GM19395 (cell line): Measurements from ENCODE around the gene PLAGL2.
"Not testable (repeated sequence)": the region's sequence is repeated elsewhere in the genome, so short reads cannot be mapped to it uniquely, and the experiment has no call there.

Experiments used
- ATAC-seq: cut with Tn5 transposase; IDR thresholded peaks from one replicate; pipeline ENCODE4 v1.9.1; 2021; ENCODE audit warnings: mild to moderate bottlenecking, moderate library complexity; ENCODE audit not compliant: unreplicated experiment

The PLAGL2 gene

DNA sequence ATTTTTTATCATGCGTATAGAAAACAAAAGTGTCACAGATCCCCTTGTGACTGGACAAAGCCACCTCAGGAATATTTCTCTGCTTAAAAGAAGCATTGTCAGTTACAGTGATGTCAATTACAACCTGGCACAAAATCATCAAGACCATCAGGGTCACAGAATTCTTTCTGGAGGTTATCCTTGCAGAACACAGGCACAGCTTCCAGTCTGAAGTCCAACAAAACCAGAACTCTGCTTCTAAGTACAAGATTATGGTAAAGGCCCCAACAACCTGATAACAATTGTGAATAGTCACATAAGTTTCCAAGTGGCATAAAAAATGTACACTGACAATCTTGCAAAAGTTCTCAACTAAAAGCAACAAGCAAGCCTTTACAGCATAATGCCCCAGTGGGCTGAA is 21.0 kb downstream of the PLAGL2 start:
- ATAC-seq, result no peak

DNA sequence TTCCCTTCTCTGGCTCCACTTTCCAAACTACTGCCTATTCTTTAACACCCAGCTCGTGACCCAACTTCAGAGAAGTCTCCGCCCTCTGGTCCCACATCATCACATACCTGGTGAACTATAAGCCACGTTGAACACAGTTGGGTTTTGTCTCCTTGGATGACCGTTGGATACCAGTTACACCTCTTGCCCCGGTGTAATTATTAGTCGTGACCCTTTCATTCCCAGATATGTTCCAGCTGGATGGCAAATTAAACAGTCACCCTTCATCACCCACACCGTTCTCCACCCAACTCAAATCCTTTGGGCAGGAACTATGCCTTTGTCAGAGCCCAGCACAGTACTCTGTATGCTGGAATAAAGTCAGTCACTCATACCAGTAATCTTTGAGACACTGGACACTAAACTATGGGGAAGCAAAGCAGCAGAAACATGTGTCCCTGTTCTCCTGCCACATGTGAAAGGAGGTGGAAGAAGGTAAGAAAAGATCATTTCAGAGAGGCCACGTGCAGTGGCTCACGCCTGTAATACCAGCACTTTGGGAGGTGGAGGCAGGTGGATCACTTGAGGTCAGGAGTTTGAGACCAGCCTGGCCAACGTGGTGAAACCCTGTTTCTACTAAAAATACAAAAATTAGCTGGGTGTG is 22.5 kb downstream of the PLAGL2 start:
- no peak for ATAC-seq

DNA sequence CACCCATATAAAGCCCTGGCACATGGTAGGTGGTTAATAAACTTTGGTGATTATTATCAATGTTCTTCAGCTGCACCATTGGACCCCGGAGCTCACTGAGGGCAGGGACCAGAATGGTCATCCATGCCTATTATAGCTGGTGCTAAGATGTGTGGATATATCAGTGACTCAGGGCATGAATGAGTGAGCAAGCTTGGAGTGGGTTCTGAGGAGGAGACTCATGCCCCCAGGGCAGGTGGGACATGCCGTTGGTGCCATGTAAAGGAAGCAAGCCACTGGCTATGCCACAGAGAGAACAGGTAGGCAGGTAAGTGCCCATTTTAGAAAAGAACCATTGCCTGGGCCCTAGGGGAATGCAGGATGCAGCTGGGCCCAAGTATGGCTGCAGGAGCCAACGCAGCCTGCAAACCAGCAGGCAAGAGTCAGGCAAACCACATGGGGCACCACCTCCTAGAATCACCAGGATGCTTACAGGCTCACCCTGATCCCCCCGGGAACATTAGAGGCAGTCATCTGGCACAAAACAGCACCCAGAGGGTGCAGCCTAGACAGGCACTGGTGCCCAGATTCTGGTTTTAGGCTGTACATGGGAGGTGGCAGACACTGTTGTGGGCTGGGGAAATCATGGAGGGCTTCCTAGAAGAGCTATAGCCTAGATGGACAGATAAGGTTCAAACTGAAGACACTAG is 23.5 kb downstream of the PLAGL2 start:
- ATAC-seq, result no peak

DNA sequence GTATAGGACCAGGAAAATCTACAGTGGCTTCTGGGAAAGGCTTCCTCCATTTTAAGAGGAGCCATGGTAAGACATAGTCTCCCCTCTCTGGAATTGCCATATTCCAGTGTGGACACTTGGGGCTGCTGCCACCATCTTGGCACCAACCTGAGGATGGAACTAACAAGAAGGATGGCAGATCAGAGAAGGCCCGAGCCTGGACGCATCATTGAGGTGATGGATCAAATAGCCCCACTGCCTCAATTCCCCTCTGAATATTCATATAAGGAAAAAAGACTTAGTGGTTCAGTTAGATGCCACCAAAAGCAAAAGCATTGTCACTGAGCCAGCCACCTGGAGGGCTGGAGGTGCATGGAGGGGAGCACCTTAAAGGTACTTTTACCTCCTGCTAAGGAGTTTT is 25.9 kb downstream of the PLAGL2 start:
- no peak for ATAC-seq

GRCh38 chr20:32179934-32180333 is 27.6 kb downstream of the PLAGL2 start:
- ATAC-seq, result no peak

GRCh38 chr20:32179515-32179914 is 28.0 kb downstream of the PLAGL2 start:
- no peak for ATAC-seq

DNA sequence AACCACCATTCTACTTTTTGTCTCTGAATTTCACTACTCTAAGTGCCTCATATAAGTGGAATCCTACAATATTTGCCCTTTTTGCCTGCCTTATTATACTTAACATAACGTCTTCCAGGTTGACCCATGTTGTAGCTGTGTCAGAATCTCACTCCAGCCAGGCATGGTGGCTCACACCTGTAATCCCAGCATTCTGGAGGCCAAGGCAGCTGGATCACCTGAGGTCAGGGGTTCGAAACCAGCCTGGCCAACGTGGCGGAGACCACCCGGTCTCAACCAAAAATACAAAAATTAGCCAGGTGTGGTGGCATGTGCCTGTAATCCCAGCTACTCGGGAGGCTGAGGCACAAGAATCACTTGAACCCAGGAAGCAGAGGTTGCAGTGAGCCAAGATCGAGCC is 29.8 kb downstream of the PLAGL2 start:
- ATAC-seq, result not testable (repeated sequence)

- ATAC-seq, result no peak
Measured at GRCh38 chr20:32168184-32168910, 39.2 kb downstream of the PLAGL2 start.

DNA sequence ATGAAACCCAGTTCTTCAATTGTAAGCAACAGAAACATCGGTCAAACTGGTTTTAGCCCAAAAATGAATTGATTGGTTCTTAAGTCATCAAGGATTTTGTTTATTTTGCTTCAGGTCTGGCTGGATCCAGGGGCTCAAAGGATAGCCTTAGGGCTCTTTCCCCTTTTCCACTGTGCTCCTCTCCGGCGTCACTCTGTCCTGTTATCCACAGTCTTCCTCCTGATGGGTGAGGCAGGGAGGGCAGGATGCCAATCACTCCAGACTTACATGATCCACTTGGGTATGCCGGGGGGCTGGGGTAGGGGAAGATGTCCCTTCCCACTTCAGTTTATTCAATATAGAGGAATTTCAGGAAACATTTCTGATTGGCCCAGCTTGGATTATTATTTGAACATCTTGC is 40.0 kb downstream of the PLAGL2 start:
- ATAC-seq, result no peak

- no peak for ATAC-seq
Measured at GRCh38 chr20:32165836-32166545, 41.6 kb downstream of the PLAGL2 start.

DNA sequence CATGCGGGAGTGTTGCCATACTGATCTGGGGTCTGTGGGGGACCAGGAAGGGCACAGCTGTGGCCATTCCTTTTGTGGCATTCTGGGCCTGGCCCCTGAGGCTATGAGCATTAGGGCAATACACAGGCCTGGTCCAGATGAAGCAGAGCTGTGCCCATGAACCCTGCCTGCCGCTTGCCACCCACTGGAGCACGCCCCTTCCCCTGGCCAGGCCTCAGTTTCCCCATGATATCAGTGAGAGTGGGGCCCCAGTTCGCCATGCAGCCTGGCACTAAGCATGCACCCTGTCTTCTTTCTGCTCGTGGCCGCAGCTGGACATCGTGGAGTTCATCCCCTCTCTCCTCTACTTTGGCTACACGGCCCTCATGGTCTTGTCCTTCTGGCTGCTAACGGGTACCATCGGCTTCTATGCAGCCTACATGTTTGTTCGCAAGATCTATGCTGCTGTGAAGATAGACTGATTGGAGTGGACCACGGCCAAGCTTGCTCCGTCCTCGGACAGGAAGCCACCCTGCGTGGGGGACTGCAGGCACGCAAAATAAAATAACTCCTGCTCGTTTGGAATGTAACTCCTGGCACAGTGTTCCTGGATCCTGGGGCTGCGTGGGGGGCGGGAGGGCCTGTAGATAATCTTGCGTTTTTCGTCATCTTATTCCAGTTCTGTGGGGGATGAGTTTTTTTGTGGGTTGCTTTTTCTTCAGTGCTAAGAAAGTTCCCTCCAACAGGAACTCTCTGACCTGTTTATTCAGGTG is 42.4 kb downstream of the PLAGL2 start:
- no peak for ATAC-seq

DNA sequence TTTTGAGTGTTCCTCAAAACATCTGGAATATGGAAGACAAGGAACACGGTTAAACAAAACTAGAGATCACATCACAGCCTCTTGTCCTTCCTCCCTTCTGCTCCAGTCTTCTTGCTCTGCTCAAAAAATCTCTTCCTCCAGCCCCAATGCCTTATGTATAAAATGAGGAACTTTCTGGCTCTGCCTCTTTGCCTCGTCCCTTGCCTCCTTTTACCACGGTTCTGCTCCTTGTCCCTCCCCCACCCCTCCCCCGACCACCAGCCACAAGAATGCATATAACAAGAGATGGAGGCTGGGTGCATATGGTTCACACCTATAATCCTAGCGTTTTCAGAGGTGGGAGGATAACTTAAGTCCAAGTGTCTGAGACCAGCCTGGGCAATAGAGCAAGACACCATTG is 43.6 kb downstream of the PLAGL2 start:
- ATAC-seq, result no peak

- no peak for ATAC-seq
Measured at GRCh38 chr20:32162351-32162750, 45.2 kb downstream of the PLAGL2 start.

DNA sequence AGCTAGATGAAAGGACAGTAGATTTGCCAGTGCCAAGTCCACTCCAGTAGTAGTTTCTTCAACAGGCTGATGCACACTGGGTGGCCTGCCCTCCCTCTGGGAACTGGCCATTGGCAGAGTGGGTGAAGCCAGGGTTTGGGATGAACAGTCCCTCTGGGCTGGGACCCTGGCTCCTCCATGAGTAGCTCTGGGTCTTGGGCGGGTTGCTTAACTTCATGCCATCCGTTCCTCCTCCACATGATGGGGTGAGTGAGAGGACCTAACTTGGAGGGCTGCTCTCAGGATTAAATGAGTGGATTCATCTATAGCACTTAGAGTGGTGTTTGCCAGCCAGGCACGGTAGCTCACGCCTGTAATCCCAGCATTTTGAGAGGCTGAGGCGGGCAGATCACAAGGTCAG is 47.2 kb downstream of the PLAGL2 start:
- no peak for ATAC-seq

DNA sequence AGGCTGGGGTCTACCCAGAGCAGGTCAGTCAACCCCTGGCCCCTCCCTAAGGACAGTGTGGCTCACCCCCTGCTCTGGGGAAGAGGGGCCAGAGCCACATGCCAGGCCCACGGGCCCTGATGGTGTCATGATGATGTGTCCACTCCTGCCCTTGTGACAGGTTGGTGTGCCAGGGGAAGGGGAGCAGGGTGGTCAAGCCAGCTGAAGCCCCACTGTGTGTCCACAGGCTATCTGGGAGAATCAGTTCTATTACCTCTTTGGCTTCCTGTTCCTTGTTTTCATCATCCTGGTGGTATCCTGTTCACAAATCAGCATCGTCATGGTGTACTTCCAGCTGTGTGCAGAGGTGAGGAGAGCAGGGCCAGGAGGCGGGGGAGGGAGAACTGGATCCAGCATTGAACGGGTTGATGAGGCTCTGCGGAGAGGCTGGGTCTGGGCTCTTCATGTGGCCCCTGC is 47.7 kb downstream of the PLAGL2 start:
- ATAC-seq, result no peak

- ATAC-seq, result no peak
Measured at GRCh38 chr20:32158943-32159660, 48.4 kb downstream of the PLAGL2 start.

- no peak for ATAC-seq
Measured at GRCh38 chr20:32158351-32158750, 49.2 kb downstream of the PLAGL2 start.

- ATAC-seq, result no peak
Measured at GRCh38 chr20:32157611-32158010, 49.9 kb downstream of the PLAGL2 start.

- no peak for ATAC-seq
Measured at GRCh38 chr20:32155017-32155981, 52.2 kb downstream of the PLAGL2 start.
